Bronchial epithelial cell (primary cell): ENCODE results near the gene ZNF407. TPM values are rescaled to one million over a fixed set of nuclear protein-coding genes. Genes with fewer than 3 reads are reported as not detected.
A peak's percentile ranks its signal among the peaks of the same experiment; 100 is the strongest.

ENCODE experiments used
- DNase-seq: peaks from one replicate; pipeline ENCODE4 v3.0.0-alpha.2; 2010; ENCODE audit warnings: low read depth
- FAIRE-seq: peaks from 2 replicates; lab custom pipeline; 2011; peaks lifted over from hg19 to GRCh38; lab: Jason Lieb, UNC
- H3K27me3 ChIP-seq: 2 replicates; pipeline ENCODE4 v1.5.1; 2011; ENCODE audit warnings: low read length; ENCODE audit not compliant: control insufficient read depth, insufficient read depth
- H3K36me3 ChIP-seq: 2 replicates; pipeline ENCODE4 v1.5.1; 2011; ENCODE audit warnings: low read length; ENCODE audit not compliant: control insufficient read depth, insufficient read depth
- H3K4me3 ChIP-seq: 2 replicates; pipeline ENCODE4 v1.5.1; 2011; ENCODE audit warnings: mild to moderate bottlenecking, low read depth, low read length, control low read depth
- total RNA-seq: library from RNA; depleted of rRNA; stranded (reverse); fragments of >200 nt; gene quantifications from 2 replicates; pipeline ENCODE4 v1.2.1, GENCODE V29; 2014
- TF ChIP-seq, protein P1 (sequence below): IDR thresholded peaks from 2 replicates; pipeline ENCODE4 v1.5.1; 2011; ENCODE audit warnings: mild to moderate bottlenecking, moderate library complexity, low read length, control low read depth, inconsistent platforms; ENCODE audit not compliant: insufficient read depth, severe bottlenecking

ZNF407 gene
- total RNA-seq, 1 donor from 2014 or later = 10.0 TPM

DNA sequence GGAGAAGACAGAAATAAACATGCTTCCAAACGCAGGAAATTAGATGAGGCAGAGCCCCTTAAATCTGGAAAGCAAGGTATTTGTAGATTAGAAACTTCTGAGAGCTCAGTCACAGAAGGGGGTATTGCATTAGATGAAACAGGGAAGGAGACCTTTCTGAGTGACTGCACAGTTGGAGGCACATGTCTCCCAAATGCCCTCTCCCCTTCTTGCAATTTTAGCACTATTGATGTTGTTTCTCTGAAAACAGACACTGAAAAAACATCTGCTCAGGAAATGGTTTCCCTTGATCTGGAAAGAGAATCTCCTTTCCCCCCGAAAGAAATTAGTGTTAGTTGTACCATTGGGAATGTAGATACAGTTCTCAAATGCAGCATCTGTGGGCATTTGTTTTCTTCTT, 33.5 kb downstream of the ZNF407 start:
- FAIRE-seq (no peak), DNase-seq (no peak)
- Histone ChIP-seq H3K36me3 (no peaks in the 10 kb centered on the region), H3K27me3 (no peaks in the 10 kb centered on the region), H3K4me3 (no peak overlapping the region)
- TF ChIP-seq, protein P1, sequence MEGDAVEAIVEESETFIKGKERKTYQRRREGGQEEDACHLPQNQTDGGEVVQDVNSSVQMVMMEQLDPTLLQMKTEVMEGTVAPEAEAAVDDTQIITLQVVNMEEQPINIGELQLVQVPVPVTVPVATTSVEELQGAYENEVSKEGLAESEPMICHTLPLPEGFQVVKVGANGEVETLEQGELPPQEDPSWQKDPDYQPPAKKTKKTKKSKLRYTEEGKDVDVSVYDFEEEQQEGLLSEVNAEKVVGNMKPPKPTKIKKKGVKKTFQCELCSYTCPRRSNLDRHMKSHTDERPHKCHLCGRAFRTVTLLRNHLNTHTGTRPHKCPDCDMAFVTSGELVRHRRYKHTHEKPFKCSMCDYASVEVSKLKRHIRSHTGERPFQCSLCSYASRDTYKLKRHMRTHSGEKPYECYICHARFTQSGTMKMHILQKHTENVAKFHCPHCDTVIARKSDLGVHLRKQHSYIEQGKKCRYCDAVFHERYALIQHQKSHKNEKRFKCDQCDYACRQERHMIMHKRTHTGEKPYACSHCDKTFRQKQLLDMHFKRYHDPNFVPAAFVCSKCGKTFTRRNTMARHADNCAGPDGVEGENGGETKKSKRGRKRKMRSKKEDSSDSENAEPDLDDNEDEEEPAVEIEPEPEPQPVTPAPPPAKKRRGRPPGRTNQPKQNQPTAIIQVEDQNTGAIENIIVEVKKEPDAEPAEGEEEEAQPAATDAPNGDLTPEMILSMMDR = no peak

DNA sequence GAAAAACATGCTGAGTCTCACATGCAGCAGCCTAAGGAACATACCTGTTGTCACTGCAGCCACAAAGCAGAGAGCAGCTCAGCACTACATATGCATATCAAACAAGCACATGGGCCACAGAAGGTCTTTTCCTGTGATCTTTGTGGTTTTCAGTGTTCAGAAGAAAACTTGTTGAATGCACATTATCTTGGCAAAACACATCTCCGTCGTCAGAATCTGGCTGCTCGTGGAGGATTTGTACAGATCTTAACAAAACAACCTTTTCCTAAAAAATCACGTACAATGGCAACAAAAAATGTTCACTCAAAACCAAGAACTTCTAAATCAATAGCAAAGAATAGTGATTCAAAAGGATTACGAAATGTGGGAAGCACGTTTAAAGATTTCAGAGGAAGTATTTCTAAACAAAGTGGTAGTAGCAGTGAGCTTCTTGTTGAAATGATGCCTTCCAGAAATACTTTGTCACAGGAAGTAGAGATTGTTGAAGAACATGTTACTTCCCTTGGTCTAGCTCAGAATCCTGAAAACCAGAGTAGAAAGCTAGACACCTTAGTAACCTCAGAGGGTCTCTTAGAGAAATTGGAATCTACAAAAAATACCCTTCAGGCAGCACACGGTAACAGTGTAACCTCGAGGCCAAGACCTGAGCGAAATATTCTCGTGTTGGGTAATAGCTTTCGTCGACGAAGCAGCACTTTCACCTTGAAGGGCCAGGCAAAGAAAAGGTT, 34.1 kb downstream of the ZNF407 start:
- H3K27me3 ChIP-seq = no peaks in the 10 kb centered on the region
- no peak overlapping the region for H3K4me3 ChIP-seq
- peak; percentile 21 for DNase-seq
- FAIRE-seq = no peak
- no peaks in the 10 kb centered on the region for H3K36me3 ChIP-seq
- TF ChIP-seq, protein P1 = no peak

DNA sequence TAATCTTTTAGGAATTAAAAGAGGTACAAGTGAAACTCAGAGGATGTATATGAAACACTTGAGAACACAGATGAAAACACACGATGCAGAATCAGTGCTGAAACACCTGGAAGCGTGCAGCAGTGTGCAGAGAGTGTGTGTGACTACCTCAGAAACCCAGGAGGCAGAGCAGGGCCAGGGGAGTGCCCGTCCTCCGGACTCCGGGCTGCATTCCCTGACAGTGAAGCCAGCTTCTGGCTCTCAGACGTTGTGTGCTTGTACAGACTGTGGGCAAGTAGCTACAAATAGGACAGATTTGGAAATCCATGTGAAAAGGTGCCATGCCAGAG, 34.6 kb downstream of the ZNF407 start:
- no peaks in the 10 kb centered on the region for H3K36me3 ChIP-seq
- no peak for FAIRE-seq
- H3K27me3 ChIP-seq = no peaks in the 10 kb centered on the region
- no peak for DNase-seq
- H3K4me3 ChIP-seq = no peak overlapping the region
- TF ChIP-seq, protein P1 = no peak

DNA sequence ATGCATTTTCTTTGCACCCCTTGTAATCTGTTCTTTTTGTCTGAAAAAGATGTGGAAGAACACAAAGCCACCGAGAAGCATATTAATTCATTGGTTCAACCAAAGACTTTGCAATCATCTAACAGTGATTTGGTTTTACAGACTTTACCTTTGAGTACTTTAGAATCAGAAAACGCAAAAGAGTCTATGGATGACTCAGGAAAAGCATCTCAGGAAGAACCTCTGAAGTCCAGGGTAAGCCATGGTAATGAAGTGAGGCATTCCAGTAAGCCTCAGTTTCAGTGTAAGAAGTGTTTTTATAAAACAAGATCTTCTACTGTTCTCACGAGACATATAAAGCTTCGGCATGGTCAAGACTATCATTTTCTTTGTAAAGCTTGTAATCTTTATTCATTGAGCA, 35.2 kb downstream of the ZNF407 start:
- TF ChIP-seq, protein P1 = no peak
- no peak for FAIRE-seq
- no peaks in the 10 kb centered on the region for H3K36me3 ChIP-seq
- H3K4me3 ChIP-seq = no peak overlapping the region
- no peak for DNase-seq
- no peaks in the 10 kb centered on the region for H3K27me3 ChIP-seq

DNA sequence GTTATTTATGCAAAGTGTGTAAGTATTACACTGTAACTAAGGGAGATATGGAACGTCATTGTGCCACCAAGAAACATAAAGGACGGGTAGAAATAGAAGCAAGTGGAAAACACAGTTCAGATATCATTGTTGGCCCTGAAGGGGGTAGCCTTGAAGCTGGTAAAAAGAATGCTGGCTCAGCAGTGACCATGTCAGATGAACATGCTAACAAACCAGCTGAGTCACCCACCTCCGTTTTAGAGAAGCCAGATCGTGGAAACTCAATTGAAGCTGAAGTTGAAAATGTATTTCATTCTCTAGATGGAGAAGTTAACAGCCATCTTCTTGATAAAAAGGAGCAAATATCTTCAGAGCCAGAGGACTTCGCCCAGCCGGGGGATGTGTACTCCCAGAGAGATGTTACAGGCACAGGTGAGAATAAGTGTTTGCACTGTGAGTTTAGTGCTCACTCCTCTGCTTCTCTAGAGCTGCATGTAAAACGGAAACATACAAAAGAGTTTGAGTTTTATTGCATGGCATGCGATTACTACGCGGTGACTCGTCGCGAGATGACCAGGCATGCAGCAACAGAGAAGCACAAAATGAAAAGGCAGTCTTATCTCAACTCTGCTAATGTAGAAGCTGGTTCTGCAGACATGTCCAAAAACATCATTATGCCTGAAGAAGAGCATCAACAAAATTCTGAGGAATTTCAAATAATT, 36.1 kb downstream of the ZNF407 start:
- Histone ChIP-seq H3K4me3 (no peak overlapping the region), H3K36me3 (no peaks in the 10 kb centered on the region), H3K27me3 (no peaks in the 10 kb centered on the region)
- peak; percentile 66 for DNase-seq
- no peak for FAIRE-seq
- TF ChIP-seq, protein P1 = no peak
